HepG2 (cell line): ENCODE data around the gene TRIM10. TPM values are rescaled to one million over a fixed set of nuclear protein-coding genes. Genes with fewer than 3 reads are reported as not detected.

Experiments
- ADNP ChIP-seq: sonication (generic); formaldehyde crosslinking; IDR thresholded peaks from 2 replicates; pipeline ENCODE4 v1.4.0; 2020; ENCODE audit warnings: missing genetic modification reagents
- ATF5 ChIP-seq: sonication (generic); formaldehyde crosslinking; IDR thresholded peaks from 2 replicates; pipeline ENCODE4 v1.4.0; 2020; ENCODE audit warnings: mild to moderate bottlenecking, low read depth, missing genetic modification reagents
- CBX5 ChIP-seq: sonication (generic); formaldehyde crosslinking; IDR thresholded peaks from 2 replicates; pipeline ENCODE4 v1.4.0; 2020; ENCODE audit warnings: missing genetic modification reagents, borderline replicate concordance
- CEBPG ChIP-seq: IDR thresholded peaks from 2 replicates; pipeline ENCODE4 v1.6.1; 2016
- CREM ChIP-seq, 2 experiments: sonication (generic) in 1 of 2; formaldehyde crosslinking in 1 of 2; IDR thresholded peaks; 2 replicates each; pipeline versions ENCODE4 v1.4.0 to v1.6.1; 2016 to 2020; ENCODE audit warnings: antibody characterized with exemption in 1 of 2, mild to moderate bottlenecking in 1 of 2, missing genetic modification reagents in 1 of 2
- HMGA1 ChIP-seq: sonication (generic); formaldehyde crosslinking; conservative IDR thresholded peaks from 2 replicates; pipeline ENCODE4 v1.4.0; 2020; ENCODE audit warnings: missing genetic modification reagents
- MED13 ChIP-seq: sonication (generic); formaldehyde crosslinking; IDR thresholded peaks from 2 replicates; pipeline ENCODE4 v1.5.0; 2020; ENCODE audit warnings: missing genetic modification reagents
- RCOR2 ChIP-seq: IDR thresholded peaks from 2 replicates; pipeline ENCODE4 v1.6.1; 2016; ENCODE audit warnings: missing biosample characterization, missing genetic modification reagents
- SKI ChIP-seq: fragments of 450-650 bp; IDR thresholded peaks from one replicate; pipeline ENCODE4 v1.6.1; 2018; ENCODE audit warnings: mild to moderate bottlenecking; ENCODE audit not compliant: partially characterized antibody
- SUZ12 ChIP-seq: fragments of 150-350 bp; IDR thresholded peaks from 2 replicates; pipeline ENCODE4 v1.6.1; 2014; ENCODE audit warnings: low read depth, low read length
- TRAFD1 ChIP-seq: sonication (generic); formaldehyde crosslinking; IDR thresholded peaks from 2 replicates; pipeline ENCODE4 v1.5.1; 2020; ENCODE audit warnings: missing genetic modification reagents, mild to moderate bottlenecking, borderline replicate concordance
- U2AF2 ChIP-seq: fragments of 200-400 bp; formaldehyde crosslinking; IDR thresholded peaks from 2 replicates; pipeline ENCODE4 v1.6.1; 2017; ENCODE audit warnings: low read depth, mild to moderate bottlenecking, low read length
- UBTF ChIP-seq: sonication (generic); formaldehyde crosslinking; IDR thresholded peaks from 2 replicates; pipeline ENCODE4 v1.4.0; 2020; ENCODE audit warnings: mild to moderate bottlenecking, missing genetic modification reagents
- ZFP90 ChIP-seq: sonication (generic); formaldehyde crosslinking; IDR thresholded peaks from 2 replicates; pipeline ENCODE4 v1.8.0; 2022; ENCODE audit warnings: missing genetic modification reagents, mild to moderate bottlenecking, inconsistent platforms, borderline replicate concordance
- ZNF136 ChIP-seq: sonication (generic); formaldehyde crosslinking; IDR thresholded peaks from 2 replicates; pipeline ENCODE4 v1.8.1; 2022; ENCODE audit warnings: low read depth, mild to moderate bottlenecking, moderate library complexity, missing genetic modification reagents
- ZNF280D ChIP-seq: sonication (generic); formaldehyde crosslinking; IDR thresholded peaks from 2 replicates; pipeline ENCODE4 v1.5.1; 2020; ENCODE audit warnings: mild to moderate bottlenecking, missing genetic modification reagents
- ZNF44 ChIP-seq: sonication (generic); formaldehyde crosslinking; IDR thresholded peaks from 2 replicates; pipeline ENCODE4 v1.5.1; 2020; ENCODE audit warnings: mild to moderate bottlenecking, missing genetic modification reagents
- ZNF563 ChIP-seq: sonication (generic); formaldehyde crosslinking; IDR thresholded peaks from 2 replicates; pipeline ENCODE4 v1.8.0; 2022; ENCODE audit warnings: mild to moderate bottlenecking, moderate library complexity, missing genetic modification reagents
- ZNF605 ChIP-seq: sonication (generic); formaldehyde crosslinking; IDR thresholded peaks from 2 replicates; pipeline ENCODE4 v1.8.0; 2022; ENCODE audit warnings: mild to moderate bottlenecking, missing genetic modification reagents
- ZNF629 ChIP-seq: sonication (generic); formaldehyde crosslinking; conservative IDR thresholded peaks from 2 replicates; pipeline ENCODE4 v1.5.0; 2020; ENCODE audit warnings: missing genetic modification reagents
- ZNF644 ChIP-seq: IDR thresholded peaks from 2 replicates; pipeline ENCODE4 v1.6.1; 2016; ENCODE audit warnings: low read depth
- ZNF777 ChIP-seq: sonication (generic); formaldehyde crosslinking; IDR thresholded peaks from 2 replicates; pipeline ENCODE4 v1.4.0; 2020; ENCODE audit warnings: missing genetic modification reagents
- ZNF782 ChIP-seq: sonication (generic); formaldehyde crosslinking; IDR thresholded peaks from 2 replicates; pipeline ENCODE4 v1.4.0; 2020; ENCODE audit warnings: missing genetic modification reagents, mild to moderate bottlenecking, borderline replicate concordance
- ZZZ3 ChIP-seq: sonication (generic); formaldehyde crosslinking; IDR thresholded peaks from 2 replicates; pipeline ENCODE4 v1.4.0; 2020; ENCODE audit warnings: missing genetic modification reagents, mild to moderate bottlenecking, borderline replicate concordance
- polyA plus RNA-seq, 8 experiments: library from polyadenylated mRNA; depleted of rRNA in 3 of 8; stranded (reverse) in 7 of 8; unstranded in 1 of 8; fragments of >200 nt; fragmentation: Illumina TruSeq in 4 of 8; extraction: Trizol in 4 of 8; gene quantifications; 2 replicates each; pipeline versions ENCODE4 v1.2.1 to v1.2.3, GENCODE V29; 2011 to 2016; ENCODE audit warnings: low read depth in 4 of 8, missing spikeins in 1 of 8, mixed read lengths in 1 of 8; ENCODE audit not compliant: insufficient read depth in 1 of 8
- total RNA-seq, 5 experiments: library from RNA; depleted of rRNA; stranded (reverse); fragments of >200 nt; fragmentation: Illumina TruSeq; extraction: Trizol; gene quantifications; 2 replicates each; pipeline ENCODE4 v1.2.3, GENCODE V29; 2016; ENCODE audit warnings: low read depth in 1 of 5

TRIM10 gene
- total and polyA plus RNA-seq, 2 of the 13 experiments (the other 11 are each of a cell fraction or from before 2014, with no cell fraction given), result 4.1 to 6.8 TPM

GRCh38 chr6:30200551-30201281 lies 39.7 kb upstream of the TRIM10 start (continued):
- 0 out of 2 replicates have a peak, but pooled peaks have one; percentile 60 for TF ChIP-seq ZNF280D
- TF ChIP-seq CEBPG, result no peak
- TF ChIP-seq ZNF44 (CRISPR knock-in tag), result no peak
- TF ChIP-seq SUZ12, result no peak
- TF ChIP-seq UBTF (CRISPR knock-in tag), result no peak
- no peak for TF ChIP-seq ZFP90 (CRISPR knock-in tag)
- peak; percentile 84; the same call in 1 of the 2 replicates for TF ChIP-seq RCOR2
- TF ChIP-seq CBX5, result no peak
- no peak for TF ChIP-seq CREM (IDR thresholded peaks at IDR 0.05)
- TF ChIP-seq CREM (CRISPR knock-in tag; IDR thresholded peaks at IDR 0.05), result no peak
- TF ChIP-seq ZNF563, result no peak
- no peak for TF ChIP-seq U2AF2
- TF ChIP-seq TRAFD1 (CRISPR knock-in tag), result no peak
- TF ChIP-seq ZNF136, result 0 out of 2 replicates have a peak, but pooled peaks have one; percentile 36
- TF ChIP-seq SKI, result peak; percentile 12
- no peak for TF ChIP-seq ZNF782 (CRISPR knock-in tag)
- no peak for TF ChIP-seq ZZZ3 (CRISPR knock-in tag)
- TF ChIP-seq ZNF605 (CRISPR knock-in tag), result no peak
- TF ChIP-seq ZNF629 (CRISPR knock-in tag), result peak; percentile 99
- TF ChIP-seq ZNF644 (CRISPR knock-in tag), result no peak
- peak; percentile 91 for TF ChIP-seq ADNP (CRISPR knock-in tag)
- TF ChIP-seq ATF5 (CRISPR knock-in tag), result no peak
- TF ChIP-seq ZNF777 (CRISPR knock-in tag), result no peak
- TF ChIP-seq HMGA1 (CRISPR knock-in tag), result no peak
- TF ChIP-seq MED13 (CRISPR knock-in tag), result no peak
